SIG-M5 treated with dmso at 0.1 percent for 504 hours (cell line): ENCODE data around the gene TEN1.
A peak's percentile ranks its signal among the peaks of the same experiment; 100 is the strongest.
"Not testable (repeated sequence)": the region's sequence is repeated elsewhere in the genome, so short reads cannot be mapped to it uniquely, and the experiment has no call there.

Experiments used
- DNase-seq: peaks from one replicate; lab custom pipeline; 2025; ENCODE audit not compliant: unreplicated experiment; lab: John Stamatoyannopoulos, UW

The TEN1 gene

DNA sequence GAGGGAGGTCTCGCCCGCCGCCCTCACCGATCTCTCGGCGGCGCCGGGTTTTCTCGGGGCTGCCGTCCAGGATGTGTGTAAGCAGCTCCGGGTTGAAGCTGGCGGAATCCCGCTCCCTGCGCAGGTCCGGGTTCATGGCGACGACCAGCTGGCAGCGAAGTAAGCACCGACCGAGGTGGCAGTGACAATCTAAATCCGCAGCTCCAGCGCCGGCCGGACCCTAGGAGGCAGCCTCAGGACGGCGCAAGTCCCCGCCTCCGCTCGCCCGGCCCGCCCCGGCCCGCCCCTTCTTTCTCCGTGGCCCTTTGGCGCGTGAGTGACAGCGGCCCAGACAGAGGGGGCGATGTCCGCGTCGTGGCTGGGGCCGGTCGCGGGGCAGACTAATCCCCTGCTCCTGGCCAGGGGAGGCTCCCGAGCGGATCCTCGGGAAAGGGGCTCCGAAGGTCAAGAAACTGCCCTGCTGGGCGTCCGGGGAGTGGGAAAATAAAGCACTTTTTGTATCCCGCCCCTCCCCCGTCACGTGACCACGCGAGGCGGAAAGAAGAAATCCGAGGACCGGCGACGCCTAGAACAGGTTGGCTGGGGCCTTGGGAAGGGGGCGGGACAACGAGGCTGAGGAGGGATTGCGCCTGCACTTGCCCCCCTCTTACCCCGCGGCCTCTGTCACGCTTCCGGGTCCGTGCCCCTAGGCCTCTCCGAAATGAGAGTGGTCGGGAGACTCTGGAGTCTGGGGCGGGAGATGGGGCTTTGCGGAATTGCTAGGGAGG lies at the start of gene TEN1, which contains the start of gene ACOX1:
Gene TEN1 (plus strand): TSS at position 303 of the 767 bp plus-strand sequence. CDS start 6,953 bp downstream, outside the sequence.
Gene ACOX1 (minus strand): TSS at position 229 of the 767 bp plus-strand sequence. CDS start 93 bp downstream, at position 136.
- DNase-seq: peak; percentile 98

- DNase-seq: no peak
These were observed 48.0 kb upstream of the TEN1 start for GRCh38 chr17:75931062-75931461.

GRCh38 chr17:75932852-75933251 lies 46.2 kb upstream of the TEN1 start:
- no peak for DNase-seq

GRCh38 chr17:75933808-75934207 lies 45.2 kb upstream of the TEN1 start:
- no peak for DNase-seq

- no peak for DNase-seq
These were observed 41.4 kb upstream of the TEN1 start for GRCh38 chr17:75937652-75938051.

DNA sequence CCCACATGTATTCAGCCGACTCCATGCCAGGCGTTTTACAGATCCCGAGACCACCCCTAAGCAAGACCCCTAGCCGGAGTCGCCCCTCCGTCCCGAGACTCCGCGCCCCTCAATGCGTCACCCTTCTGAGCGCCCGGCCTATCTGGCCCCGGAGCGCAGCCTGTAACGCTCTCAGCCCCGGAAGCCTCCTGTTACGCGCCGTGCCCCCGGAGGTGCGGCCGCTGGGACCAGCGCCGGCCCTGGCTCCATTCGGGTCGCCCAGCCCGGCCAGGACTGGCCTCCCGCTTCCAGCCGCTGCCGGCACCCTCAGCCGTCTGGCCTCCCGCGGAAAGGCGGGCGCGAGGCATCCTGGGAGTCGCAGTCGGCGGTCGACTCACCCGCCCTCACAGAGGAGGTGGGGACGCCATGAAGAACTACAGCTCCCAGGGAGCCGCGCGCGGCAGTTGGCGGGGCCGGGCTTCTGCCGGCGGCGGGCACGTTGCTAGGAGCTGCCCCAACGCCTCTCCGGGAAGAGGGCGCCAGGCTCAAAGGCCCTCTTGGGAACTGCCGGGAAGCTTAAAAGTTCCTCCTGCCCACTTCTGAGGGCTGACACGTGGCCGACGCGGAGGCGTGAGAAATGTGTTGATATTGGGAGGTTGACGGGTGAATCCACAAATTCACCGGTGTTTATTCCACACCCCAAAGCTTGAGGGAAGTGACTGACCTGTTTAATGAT lies 38.2 kb upstream of the TEN1 start, which contains the start of gene FBF1:
Gene FBF1 (minus strand): TSS at position 316 of the 715 bp plus-strand sequence. CDS start 2,893 bp downstream, outside the sequence.
- DNase-seq: peak; percentile 93

- DNase-seq: no peak
These were observed 37.6 kb upstream of the TEN1 start for GRCh38 chr17:75941442-75941819.

GRCh38 chr17:75942473-75942872 lies 36.6 kb upstream of the TEN1 start:
- DNase-seq: no peak

DNA sequence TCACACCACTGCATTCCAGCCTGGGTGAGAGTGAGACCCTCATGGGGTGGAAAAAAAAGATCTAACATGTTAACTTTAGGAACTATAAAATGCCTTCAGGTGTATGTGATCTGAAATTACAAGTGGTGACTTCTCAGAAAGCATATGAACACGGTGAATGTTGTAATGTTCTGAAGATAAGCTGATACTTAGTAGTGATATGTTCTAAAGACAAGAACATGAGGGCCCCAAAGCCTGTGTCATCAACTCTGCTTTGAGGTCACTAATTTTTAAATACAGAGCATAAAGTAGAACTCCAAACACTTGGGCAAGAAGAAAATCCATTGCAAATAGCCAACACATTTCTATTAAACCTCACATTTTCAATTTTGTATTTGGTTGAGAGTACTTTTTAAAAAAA lies 35.5 kb upstream of the TEN1 start:
- no peak for DNase-seq

DNA sequence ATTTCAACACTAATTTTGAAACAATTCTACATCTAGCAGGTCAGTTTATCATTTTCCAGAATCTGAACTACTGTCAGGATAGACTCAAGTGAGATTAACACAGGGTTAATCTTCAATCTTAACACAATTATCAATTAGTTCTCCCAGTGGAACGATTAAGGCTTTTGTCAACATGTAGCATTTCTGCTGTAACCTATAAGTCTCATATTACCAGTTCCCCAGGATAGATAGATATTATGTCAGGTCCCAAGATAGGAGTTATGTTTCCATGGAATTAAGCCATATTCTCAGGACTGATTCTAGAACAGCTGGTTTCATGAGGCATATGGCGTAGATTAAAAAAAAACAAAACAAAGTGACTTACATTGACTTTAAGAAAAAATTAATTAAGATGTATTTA lies 33.8 kb upstream of the TEN1 start:
- DNase-seq: no peak

GRCh38 chr17:75950421-75950820 lies 28.6 kb upstream of the TEN1 start:
- no peak for DNase-seq

GRCh38 chr17:75950855-75951554 lies 28.0 kb upstream of the TEN1 start:
- no peak for DNase-seq

GRCh38 chr17:75959051-75959838 lies 19.8 kb upstream of the TEN1 start:
- DNase-seq: no peak

DNA sequence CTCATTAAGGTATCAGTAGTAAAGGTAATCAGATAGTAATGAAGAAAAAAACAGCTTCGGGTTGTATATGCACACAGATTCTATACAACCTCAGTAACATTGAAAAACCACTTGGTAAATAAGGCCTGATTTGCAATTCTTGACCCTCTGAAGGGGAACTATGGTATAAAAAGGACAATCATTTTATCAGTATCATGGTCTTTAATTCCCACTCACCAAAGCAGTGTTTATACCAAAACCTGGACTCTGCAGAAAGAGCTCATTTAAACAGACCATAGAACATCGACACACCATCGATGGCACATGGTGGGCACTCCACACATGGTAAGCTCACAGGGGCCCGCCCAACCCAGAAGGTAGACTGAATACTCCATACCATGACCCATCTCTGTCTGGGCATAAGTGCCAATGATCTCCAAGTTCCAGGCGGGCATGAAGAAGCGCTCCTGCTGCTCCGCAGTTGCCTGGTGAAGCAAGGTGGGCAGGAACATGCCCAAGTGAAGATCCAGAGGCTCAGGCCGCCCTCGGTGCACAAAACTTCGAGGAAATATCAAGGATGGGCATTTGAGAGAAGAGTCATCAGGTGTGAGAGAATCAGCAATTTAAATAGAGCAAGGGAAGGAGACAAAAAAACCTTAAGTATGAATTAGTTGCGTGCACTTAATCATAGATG lies 19.1 kb upstream of the TEN1 start:
- DNase-seq: no peak

DNA sequence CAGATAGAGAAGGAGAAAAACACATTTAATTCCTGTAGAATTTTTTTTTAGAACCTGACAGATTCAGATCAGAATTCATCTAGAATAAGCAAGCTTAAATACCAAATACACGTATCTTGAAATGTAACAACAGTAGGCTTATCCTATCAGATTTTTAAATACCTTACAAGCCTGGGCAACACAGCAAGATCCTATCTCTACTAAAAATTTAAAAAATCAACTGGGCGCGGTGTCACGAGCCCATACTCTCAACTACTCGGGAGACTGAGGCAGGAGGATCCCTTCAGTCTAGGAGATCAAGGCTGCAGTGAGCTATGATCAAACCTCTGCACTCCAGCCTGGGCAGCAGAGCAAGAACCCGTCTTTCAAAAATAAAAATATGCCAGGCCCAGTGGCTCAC lies 13.6 kb upstream of the TEN1 start:
- no peak for DNase-seq

DNA sequence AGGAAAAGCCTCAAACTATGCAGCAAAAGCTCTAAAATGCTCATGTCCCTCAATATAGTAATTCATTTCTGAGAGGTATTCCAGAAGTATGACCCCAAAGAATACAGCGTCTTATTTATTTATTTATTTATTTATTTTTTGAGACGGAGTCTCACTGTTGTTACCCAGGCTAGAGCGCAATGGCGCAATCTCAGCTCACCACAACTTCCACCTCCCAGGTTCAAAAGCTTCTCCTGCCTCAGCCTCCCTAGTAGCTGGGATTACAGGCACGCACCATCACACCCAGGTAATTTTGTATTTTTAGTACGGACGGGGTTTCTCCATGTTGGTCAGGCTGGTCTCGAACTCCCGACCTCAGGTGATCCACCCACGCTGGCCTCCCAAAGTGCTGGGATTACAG lies 10.0 kb upstream of the TEN1 start:
- not testable (repeated sequence) for DNase-seq

- DNase-seq: peak; percentile 54
These were observed 9.0 kb upstream of the TEN1 start for GRCh38 chr17:75970011-75970523.

DNA sequence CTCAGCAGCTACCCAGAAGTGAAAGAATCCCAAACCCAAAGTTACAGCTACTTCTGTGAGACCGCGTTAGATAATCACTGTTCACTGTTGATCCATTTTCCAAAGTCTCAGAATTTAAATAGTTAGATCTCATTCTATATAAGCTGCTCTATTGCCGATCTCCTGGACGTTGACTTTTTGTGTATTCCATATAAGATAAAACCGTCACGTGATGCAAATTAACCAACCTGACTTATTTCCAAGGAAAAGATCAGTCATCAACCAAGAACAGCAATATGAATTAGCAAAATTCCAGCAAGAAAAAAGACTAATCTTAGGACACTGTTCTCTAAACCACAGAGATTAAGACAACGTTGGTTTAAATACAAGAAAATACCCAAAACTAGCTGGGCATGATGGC lies 8.4 kb upstream of the TEN1 start:
- no peak for DNase-seq

GRCh38 chr17:75975187-75975586 lies 3.9 kb upstream of the TEN1 start:
- not testable (repeated sequence) for DNase-seq

DNA sequence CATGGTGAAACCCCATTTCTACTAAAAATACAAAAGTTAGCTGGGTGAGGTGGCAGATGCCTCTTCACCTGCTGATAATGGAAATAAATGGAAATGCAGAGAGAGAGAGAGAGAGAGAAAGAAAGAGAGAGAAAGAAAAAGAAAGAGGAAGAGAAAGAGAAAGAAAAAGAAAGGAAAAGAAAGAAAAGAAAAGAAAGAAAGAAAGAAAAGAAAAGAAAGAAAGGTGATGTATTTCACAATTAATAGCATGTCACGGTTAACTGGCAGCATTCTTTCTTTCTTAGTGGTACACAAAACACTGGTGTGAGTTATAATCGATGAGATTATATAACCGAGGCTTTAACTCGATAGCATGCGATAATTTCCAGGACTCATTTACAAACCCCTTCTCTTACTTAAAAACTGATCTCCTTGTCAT lies 3.3 kb upstream of the TEN1 start:
- DNase-seq: no peak
